ENCODE measurements around the gene PCMTD2. TPM values are rescaled to one million over a fixed set of nuclear protein-coding genes. Genes with fewer than 3 reads are reported as not detected.

PCMTD2 gene
- polyA plus RNA-seq, 1 donor from 2014 or later: 35.7 TPM

- Mint-ChIP-seq H3K4me1 (peaks cover 0 to 5% (median 0%) of the 10 kb centered on the region in 3 donors), H3K9me3 (no peaks in the 10 kb centered on the region), H3K27me3 (peaks cover 9% of the 10 kb centered on the region), H3K4me3 (no peak overlapping the region), H3K27ac (peak overlapping the region in 1 of 3 donors; percentile 67), H3K36me3 (no peaks in the 10 kb centered on the region)
Observed at GRCh38 chr20:64240243-64241015, 15.1 kb upstream of the PCMTD2 start.

GRCh38 chr20:64241061-64241460, 14.5 kb upstream of the PCMTD2 start:
- peak overlapping the region in 1 of 3 donors; percentile 67 for H3K27ac Mint-ChIP-seq
- H3K4me3 Mint-ChIP-seq: no peak overlapping the region
- no peaks in the 10 kb centered on the region for H3K36me3 Mint-ChIP-seq
- H3K4me1 Mint-ChIP-seq: peaks cover 0 to 5% (median 0%) of the 10 kb centered on the region in 3 donors
- H3K27me3 Mint-ChIP-seq: peaks cover 13% of the 10 kb centered on the region
- no peaks in the 10 kb centered on the region for H3K9me3 Mint-ChIP-seq

GRCh38 chr20:64242003-64242796, 13.3 kb upstream of the PCMTD2 start:
- Mint-ChIP-seq H3K4me3 (no peak overlapping the region), H3K4me1 (peaks cover 0 to 5% (median 0%) of the 10 kb centered on the region in 3 donors), H3K36me3 (peaks cover 3% of the 10 kb centered on the region), H3K27me3 (peaks cover 20% of the 10 kb centered on the region), H3K27ac (no peak overlapping the region), H3K9me3 (no peaks in the 10 kb centered on the region)

DNA sequence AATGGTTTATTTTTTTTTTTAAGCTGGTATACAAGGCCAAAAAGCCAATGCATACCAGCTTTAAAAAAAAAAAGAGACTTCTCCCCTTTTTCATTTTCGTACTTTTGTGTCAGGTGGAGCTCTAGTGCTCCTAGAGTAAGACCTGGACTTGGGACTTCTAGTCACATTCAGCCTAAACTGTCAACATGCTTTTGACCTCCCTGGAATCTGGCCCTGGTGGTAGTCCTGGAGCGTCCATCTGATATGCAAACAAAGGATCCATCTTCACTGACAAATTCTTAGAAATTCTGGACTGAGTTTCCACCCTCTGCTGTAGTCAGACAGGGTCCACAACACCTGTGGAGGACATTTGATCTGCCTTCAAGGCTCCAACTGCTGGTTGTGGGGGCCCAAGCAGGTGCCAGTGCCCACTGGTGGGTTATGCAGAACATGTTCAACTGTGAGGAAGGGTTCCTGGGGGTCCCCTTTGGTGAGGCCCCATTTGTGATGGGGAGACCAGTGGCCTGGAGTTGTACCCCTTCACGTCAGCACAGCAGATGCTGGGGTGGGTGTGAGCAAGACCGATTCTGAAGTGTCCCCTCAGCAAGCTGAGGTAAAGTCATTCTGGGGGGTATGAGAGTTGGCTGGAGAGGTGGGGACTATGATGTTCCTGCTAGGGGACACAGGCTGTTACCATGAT, 12.6 kb upstream of the PCMTD2 start:
- Mint-ChIP-seq H3K4me3 (no peak overlapping the region), H3K4me1 (peaks cover 0 to 7% (median 3%) of the 10 kb centered on the region in 3 donors), H3K36me3 (peaks cover 3% of the 10 kb centered on the region), H3K9me3 (no peaks in the 10 kb centered on the region), H3K27ac (no peak overlapping the region), H3K27me3 (peaks cover 23% of the 10 kb centered on the region)

DNA sequence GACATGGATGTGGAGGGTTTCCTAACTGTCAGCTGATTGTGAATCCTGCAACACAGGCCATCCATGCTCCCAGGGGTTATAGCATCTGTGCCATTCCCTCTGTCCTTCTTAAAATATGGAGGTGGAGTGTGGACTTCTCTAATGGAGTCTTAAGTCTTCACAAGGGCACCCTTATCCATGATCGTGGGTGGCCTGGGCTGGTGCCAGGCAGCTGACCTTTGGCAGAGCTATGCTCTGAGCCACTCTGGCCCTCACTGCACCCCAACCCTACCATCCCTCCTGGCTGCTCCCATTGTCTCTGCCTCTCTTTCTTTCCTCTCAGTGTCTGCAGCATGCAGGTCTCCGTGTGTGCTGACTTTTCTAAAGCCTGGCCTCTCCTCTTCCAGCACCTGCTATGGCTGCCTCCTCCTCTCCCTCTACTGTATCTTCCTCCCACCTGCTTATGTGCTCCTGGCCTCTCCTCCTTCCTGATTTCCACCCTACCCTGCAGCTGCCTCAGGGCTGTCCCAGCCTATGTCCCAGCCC, 11.2 kb upstream of the PCMTD2 start:
- H3K9me3 Mint-ChIP-seq: no peaks in the 10 kb centered on the region
- peaks cover 3% of the 10 kb centered on the region for H3K36me3 Mint-ChIP-seq
- no peak overlapping the region for H3K27ac Mint-ChIP-seq
- H3K4me1 Mint-ChIP-seq: peaks cover 0 to 4% (median 2%) of the 10 kb centered on the region in 3 donors
- H3K27me3 Mint-ChIP-seq: peaks cover 25% of the 10 kb centered on the region
- H3K4me3 Mint-ChIP-seq: no peak overlapping the region

GRCh38 chr20:64244870-64245603, 10.5 kb upstream of the PCMTD2 start:
- Mint-ChIP-seq H3K27ac (no peak overlapping the region), H3K4me1 (peaks cover 0 to 4% (median 2%) of the 10 kb centered on the region in 3 donors), H3K36me3 (peaks cover 3% of the 10 kb centered on the region), H3K4me3 (no peak overlapping the region), H3K9me3 (no peaks in the 10 kb centered on the region), H3K27me3 (peaks cover 25% of the 10 kb centered on the region)

- Mint-ChIP-seq H3K36me3 (peaks cover 3% of the 10 kb centered on the region), H3K27ac (no peak overlapping the region), H3K4me3 (no peak overlapping the region), H3K4me1 (peaks cover 0 to 4% (median 2%) of the 10 kb centered on the region in 3 donors), H3K9me3 (no peaks in the 10 kb centered on the region), H3K27me3 (peaks cover 27% of the 10 kb centered on the region)
Observed at GRCh38 chr20:64245746-64246595, 9.6 kb upstream of the PCMTD2 start.

GRCh38 chr20:64246616-64247306, 8.8 kb upstream of the PCMTD2 start:
- H3K27ac Mint-ChIP-seq: no peak overlapping the region
- H3K4me3 Mint-ChIP-seq: no peak overlapping the region
- peaks cover 3% of the 10 kb centered on the region for H3K36me3 Mint-ChIP-seq
- H3K9me3 Mint-ChIP-seq: no peaks in the 10 kb centered on the region
- peaks cover 27% of the 10 kb centered on the region for H3K27me3 Mint-ChIP-seq
- peaks cover 0 to 4% (median 2%) of the 10 kb centered on the region in 3 donors for H3K4me1 Mint-ChIP-seq

DNA sequence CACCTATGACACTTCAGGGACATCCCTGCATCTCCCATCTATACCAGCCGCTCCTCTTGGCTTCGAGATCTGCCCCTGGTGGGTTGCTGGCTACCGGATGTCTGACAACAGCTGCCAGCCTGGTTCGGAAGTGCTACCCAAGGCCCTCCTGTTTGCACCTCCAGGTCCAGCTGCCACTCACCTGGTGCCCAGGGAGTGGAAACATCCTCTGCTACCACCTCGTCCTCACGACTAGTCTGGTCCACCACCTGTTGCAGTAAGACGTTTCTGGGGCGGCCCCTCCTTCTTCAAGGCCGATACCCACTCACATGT, 8.3 kb upstream of the PCMTD2 start:
- Mint-ChIP-seq H3K4me3 (no peak overlapping the region), H3K27ac (no peak overlapping the region), H3K9me3 (no peaks in the 10 kb centered on the region), H3K27me3 (peaks cover 23% of the 10 kb centered on the region), H3K4me1 (peaks cover 0 to 4% (median 2%) of the 10 kb centered on the region in 3 donors), H3K36me3 (peaks cover 3% of the 10 kb centered on the region)

DNA sequence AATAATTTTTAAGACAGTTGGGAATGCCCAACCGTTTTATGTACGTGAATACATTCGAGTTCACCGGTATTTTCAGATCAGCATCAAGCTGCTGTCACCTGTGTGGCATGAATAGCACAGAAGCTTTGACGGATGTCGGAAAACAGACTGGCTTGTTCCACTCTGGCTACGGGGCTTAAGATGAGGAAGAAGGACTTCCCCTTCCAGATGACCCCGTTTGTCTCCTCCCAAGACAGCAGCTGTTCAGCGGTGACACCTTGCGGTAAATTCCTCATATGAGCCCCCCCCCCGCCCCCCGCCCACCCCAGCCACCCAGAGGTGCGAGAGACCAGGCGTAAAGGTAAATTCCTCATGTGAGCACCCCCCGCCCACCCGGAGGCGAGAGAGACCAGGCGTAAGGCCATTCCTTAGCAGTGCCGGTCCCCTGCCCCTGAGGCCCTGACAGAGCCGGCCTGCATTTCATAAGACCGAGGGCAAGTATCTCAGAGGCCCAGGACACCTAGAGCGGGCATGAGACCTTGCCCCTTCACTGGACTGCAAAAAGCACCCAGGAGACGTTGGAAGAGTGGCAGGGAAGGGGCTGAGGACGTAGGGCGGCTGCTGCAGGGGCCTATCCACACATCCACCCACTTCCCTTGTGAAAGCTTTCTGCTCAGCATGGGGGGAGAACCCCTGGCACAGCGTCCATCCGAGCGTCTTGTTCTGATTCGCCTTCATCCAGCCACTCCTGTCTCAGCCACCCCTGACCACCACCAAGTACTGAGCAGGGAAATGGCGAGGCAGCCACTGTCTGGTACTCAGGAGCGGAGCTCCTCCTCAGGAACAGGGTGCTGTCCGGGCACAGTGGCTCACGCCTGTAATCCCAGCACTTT, 7.3 kb upstream of the PCMTD2 start:
- peaks cover 4 to 10% (median 9%) of the 10 kb centered on the region in 3 donors for H3K4me1 Mint-ChIP-seq
- no peaks in the 10 kb centered on the region for H3K9me3 Mint-ChIP-seq
- peaks cover 26% of the 10 kb centered on the region for H3K27me3 Mint-ChIP-seq
- H3K4me3 Mint-ChIP-seq: peak overlapping the region in 1 of 4 donors; percentile 77
- no peak overlapping the region for H3K27ac Mint-ChIP-seq
- H3K36me3 Mint-ChIP-seq: peaks cover 5% of the 10 kb centered on the region

DNA sequence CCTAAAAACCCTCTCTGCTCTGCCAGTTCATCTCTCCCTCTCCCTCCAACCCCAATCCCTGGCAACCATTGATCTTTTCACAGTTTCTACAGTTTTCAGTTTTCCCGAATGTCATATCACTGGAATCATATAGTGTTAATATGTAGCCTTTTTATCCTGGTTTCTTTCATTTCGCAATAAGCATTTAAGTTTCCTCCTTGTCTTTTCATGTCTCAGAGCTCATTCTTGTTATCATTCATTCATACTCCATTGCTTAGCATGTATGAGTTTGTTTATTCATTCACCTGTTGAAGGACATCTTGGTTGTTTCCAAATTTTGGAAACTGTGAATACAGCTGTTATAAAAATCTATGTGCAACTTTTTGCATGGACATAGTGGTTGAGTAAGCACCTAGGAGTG, 5.5 kb upstream of the PCMTD2 start:
- H3K9me3 Mint-ChIP-seq: no peaks in the 10 kb centered on the region
- no peak overlapping the region for H3K27ac Mint-ChIP-seq
- no peak overlapping the region for H3K4me3 Mint-ChIP-seq
- H3K36me3 Mint-ChIP-seq: peaks cover 5% of the 10 kb centered on the region
- peaks cover 4 to 12% (median 10%) of the 10 kb centered on the region in 3 donors for H3K4me1 Mint-ChIP-seq
- peaks cover 21% of the 10 kb centered on the region for H3K27me3 Mint-ChIP-seq

DNA sequence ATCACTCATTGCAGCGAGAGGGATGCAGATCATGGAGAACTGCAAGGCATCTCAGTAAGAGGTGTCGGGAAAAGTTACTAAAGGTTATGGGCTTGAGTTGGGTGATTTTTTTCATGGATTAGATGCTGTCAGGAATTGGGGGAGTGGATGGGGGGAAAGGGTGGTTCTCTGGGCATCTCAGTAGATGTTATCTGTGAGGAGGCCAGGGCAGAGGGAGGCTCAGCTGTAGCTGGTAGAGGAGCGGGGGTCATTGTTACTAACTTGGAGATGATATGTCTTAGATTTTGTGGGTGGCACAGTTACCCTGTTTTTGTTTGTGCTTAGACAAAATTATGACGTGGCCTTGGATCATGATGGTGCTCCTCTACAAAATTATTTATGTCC, 2.6 kb upstream of the PCMTD2 start:
- Mint-ChIP-seq H3K36me3 (peaks cover 2% of the 10 kb centered on the region), H3K27ac (peak overlapping the region in 2 of 3 donors; percentile 24 to 79), H3K9me3 (no peaks in the 10 kb centered on the region), H3K4me1 (peaks cover 18 to 28% (median 19%) of the 10 kb centered on the region in 3 donors), H3K4me3 (peak overlapping the region; percentile 46 to 87 (median 72)), H3K27me3 (peaks cover 8% of the 10 kb centered on the region)
